D721Med (cell line): ENCODE results near the gene SYCE3.
"Not testable (repeated sequence)": the region's sequence is repeated elsewhere in the genome, so short reads cannot be mapped to it uniquely, and the experiment has no call there.

Experiments
- DNase-seq: peaks from one replicate; pipeline ENCODE4 v3.0.0; 2011; ENCODE audit warnings: low spot score; ENCODE audit not compliant: insufficient read length
- FAIRE-seq: peaks from 2 replicates; lab custom pipeline; 2011; peaks lifted over from hg19 to GRCh38; lab: Jason Lieb, UNC
- TF ChIP-seq, protein P1 (sequence below): IDR thresholded peaks from 2 replicates; pipeline ENCODE4 v1.5.1; 2012; ENCODE audit warnings: mild to moderate bottlenecking, control low read depth; ENCODE audit not compliant: insufficient read depth; ENCODE audit errors: missing control alignments

SYCE3 gene

GRCh38 chr22:50544078-50544745, 18.5 kb downstream of the SYCE3 start:
- FAIRE-seq (no peak), DNase-seq (no peak)
- TF ChIP-seq, protein P1, sequence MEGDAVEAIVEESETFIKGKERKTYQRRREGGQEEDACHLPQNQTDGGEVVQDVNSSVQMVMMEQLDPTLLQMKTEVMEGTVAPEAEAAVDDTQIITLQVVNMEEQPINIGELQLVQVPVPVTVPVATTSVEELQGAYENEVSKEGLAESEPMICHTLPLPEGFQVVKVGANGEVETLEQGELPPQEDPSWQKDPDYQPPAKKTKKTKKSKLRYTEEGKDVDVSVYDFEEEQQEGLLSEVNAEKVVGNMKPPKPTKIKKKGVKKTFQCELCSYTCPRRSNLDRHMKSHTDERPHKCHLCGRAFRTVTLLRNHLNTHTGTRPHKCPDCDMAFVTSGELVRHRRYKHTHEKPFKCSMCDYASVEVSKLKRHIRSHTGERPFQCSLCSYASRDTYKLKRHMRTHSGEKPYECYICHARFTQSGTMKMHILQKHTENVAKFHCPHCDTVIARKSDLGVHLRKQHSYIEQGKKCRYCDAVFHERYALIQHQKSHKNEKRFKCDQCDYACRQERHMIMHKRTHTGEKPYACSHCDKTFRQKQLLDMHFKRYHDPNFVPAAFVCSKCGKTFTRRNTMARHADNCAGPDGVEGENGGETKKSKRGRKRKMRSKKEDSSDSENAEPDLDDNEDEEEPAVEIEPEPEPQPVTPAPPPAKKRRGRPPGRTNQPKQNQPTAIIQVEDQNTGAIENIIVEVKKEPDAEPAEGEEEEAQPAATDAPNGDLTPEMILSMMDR = peak; percentile 45

- FAIRE-seq = no peak
- no peak for DNase-seq
- TF ChIP-seq, protein P1 = no peak
Observed at GRCh38 chr22:50542416-50542927, 20.2 kb downstream of the SYCE3 start.

DNA sequence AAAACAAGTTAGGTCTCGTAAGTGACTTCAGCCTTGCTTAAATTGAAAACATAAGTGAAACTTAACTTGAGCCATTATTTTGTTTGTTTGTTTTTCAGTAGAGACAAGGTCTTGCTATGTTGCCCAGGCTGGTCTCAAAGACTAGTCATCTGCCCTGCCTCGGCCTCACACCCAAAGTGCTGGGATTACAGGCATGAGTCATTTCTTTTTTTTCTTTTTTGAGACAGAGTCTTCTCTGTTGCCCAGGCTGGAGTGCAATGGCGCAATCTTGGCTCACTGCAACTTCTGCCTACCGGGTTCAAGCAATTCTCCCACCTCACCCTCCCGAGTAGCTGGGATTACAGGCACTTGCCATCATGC, 21.1 kb downstream of the SYCE3 start:
- FAIRE-seq, DNase-seq: not testable (repeated sequence)

DNA sequence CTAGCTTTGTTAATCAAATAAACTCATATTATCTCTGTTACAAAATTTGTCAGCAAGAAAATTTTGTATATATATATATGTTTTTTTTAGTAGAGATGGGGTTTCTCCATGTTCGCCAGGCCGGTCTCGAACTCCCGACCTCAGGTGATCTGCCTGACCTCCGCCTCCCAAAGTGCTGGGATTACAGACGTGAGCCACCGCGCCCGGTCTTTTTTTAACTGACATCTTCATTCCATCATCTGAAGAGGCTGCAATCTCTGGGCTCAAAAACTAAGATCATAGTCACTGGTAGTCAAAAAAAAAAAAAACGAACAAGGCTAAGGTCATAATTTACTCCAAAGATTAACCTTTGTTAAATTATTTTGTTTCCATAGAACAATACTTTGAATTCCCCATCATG, 22.3 kb downstream of the SYCE3 start:
- no peak for FAIRE-seq
- DNase-seq = no peak
- TF ChIP-seq, protein P1 = no peak

- TF ChIP-seq, protein P1 = no peak
- no peak for FAIRE-seq
- no peak for DNase-seq
Observed at GRCh38 chr22:50537765-50538164, 25.0 kb downstream of the SYCE3 start.

DNA sequence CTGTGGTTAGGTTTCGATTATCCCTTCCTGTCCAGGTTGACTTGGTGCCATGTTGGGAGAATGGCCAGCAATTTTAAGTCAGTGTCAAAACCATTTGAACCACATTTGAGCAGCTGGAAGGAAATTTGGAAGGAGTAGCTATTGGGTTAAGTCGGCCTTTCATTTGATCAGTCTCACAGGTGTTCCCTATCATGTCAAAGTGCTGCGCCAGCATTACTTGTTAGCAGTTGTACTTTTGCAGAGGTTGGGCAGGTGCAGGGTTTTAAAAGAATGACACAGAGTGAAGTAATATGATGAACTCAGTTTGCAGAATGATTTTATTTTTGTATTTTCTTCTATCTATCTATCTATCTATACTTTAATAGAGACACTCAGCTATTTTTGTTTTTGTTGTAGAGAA, 26.5 kb downstream of the SYCE3 start:
- TF ChIP-seq, protein P1 = no peak
- DNase-seq = no peak
- no peak for FAIRE-seq

- FAIRE-seq (no peak), DNase-seq (no peak)
- TF ChIP-seq, protein P1 = no peak
Observed at GRCh38 chr22:50535113-50535512, 27.6 kb downstream of the SYCE3 start.

DNA sequence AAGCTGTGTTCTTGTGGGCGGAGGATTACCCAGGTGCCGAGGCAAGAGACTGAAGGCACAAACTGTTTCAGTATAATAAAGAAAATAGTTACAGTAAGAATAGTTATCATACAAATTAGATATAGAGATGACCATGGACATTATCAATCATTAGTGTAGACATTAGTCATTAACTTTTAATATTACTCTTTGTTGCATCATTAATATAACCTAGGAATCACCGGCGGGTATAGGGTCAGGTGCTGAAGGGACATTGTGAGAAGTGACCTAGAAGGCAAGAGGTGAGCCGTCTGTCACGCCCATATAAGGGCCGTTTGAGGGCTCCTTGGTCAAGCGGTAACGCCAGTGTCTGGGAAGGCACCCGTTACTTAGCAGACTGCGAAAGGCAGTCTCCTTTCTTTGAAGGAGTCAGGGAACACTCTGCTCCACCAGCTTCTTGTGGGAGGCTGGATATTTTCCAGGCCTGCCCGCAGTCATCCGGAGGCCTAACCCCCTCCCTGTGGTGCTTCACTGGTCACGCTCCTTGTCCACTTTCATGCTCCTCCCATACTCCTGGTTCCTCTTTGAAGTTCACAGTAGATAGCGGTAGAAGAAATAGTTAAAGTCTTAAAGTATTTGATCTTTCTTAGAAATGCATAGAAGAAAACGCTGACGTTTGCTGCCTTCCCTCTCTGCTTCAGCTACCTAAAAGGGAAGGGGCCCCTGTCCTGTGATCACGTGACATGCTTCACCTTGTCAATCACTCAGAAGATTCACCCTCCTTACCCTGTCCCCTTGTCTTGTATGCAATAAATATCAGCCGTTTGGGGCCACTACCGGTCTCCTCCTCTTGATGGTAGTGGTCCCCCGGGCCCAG, 28.6 kb downstream of the SYCE3 start:
- DNase-seq, FAIRE-seq: not testable (repeated sequence)
